HG03139 (cell line): ENCODE measurements around the gene VPS13D.
"Not testable (repeated sequence)": the region's sequence is repeated elsewhere in the genome, so short reads cannot be mapped to it uniquely, and the experiment has no call there.

Experiments used
- ATAC-seq: cut with Tn5 transposase; IDR thresholded peaks from one replicate; pipeline ENCODE4 v1.9.1; 2021; ENCODE audit not compliant: unreplicated experiment

Gene VPS13D

GRCh38 chr1:12196641-12197482 is 33.0 kb upstream of the VPS13D start:
- ATAC-seq = no peak

GRCh38 chr1:12197483-12197880 is 32.3 kb upstream of the VPS13D start:
- ATAC-seq = no peak

GRCh38 chr1:12200208-12200607 is 29.6 kb upstream of the VPS13D start:
- no peak for ATAC-seq

- ATAC-seq = no peak
Observed at GRCh38 chr1:12201352-12202189, 28.3 kb upstream of the VPS13D start.

- ATAC-seq = no peak
Observed at GRCh38 chr1:12202190-12202497, 27.7 kb upstream of the VPS13D start.

GRCh38 chr1:12202577-12202976 is 27.3 kb upstream of the VPS13D start:
- no peak for ATAC-seq

GRCh38 chr1:12203216-12204007 is 26.4 kb upstream of the VPS13D start:
- no peak for ATAC-seq

- ATAC-seq = no peak
Observed at GRCh38 chr1:12204140-12204539, 25.7 kb upstream of the VPS13D start.

GRCh38 chr1:12204754-12205658 is 24.8 kb upstream of the VPS13D start:
- no peak for ATAC-seq

- no peak for ATAC-seq
Observed at GRCh38 chr1:12206238-12206637, 23.6 kb upstream of the VPS13D start.

- no peak for ATAC-seq
Observed at GRCh38 chr1:12206792-12207424, 22.9 kb upstream of the VPS13D start.

- no peak for ATAC-seq
Observed at GRCh38 chr1:12208271-12208670, 21.6 kb upstream of the VPS13D start.

- peak; percentile 42 for ATAC-seq
Observed at GRCh38 chr1:12208764-12209494, 20.9 kb upstream of the VPS13D start.

GRCh38 chr1:12209495-12209832 is 20.4 kb upstream of the VPS13D start:
- no peak for ATAC-seq

- ATAC-seq = no peak
Observed at GRCh38 chr1:12215118-12215961, 14.5 kb upstream of the VPS13D start.

GRCh38 chr1:12219800-12220199 is 10.0 kb upstream of the VPS13D start:
- ATAC-seq = no peak

- ATAC-seq = no peak
Observed at GRCh38 chr1:12220890-12221289, 8.9 kb upstream of the VPS13D start.

GRCh38 chr1:12222700-12223099 is 7.1 kb upstream of the VPS13D start:
- not testable (repeated sequence) for ATAC-seq
